ACC112 (cell line): Measurements from ENCODE around the gene KBTBD4.
"Not testable (repeated sequence)": the region's sequence is repeated elsewhere in the genome, so short reads cannot be mapped to it uniquely, and the experiment has no call there.

Experiments used
- H2AFZ ChIP-seq: fragments of 200-600 bp; sonication (generic); one replicate; pipeline ENCODE4 v1.6.0; 2017; ENCODE audit warnings: antibody characterized with exemption, low read length; ENCODE audit not compliant: unreplicated experiment
- H3K27ac ChIP-seq: fragments of 200-600 bp; sonication (generic); 2 replicates; pipeline ENCODE4 v1.5.1; 2014; ENCODE audit warnings: low read depth, mild to moderate bottlenecking, antibody characterized with exemption, low read length, moderate library complexity
- H3K27me3 ChIP-seq: fragments of 200-600 bp; sonication (generic); 2 replicates; pipeline ENCODE4 v1.6.1; 2014; ENCODE audit warnings: mild to moderate bottlenecking, antibody characterized with exemption, low read length, moderate library complexity, mixed read lengths; ENCODE audit not compliant: insufficient read depth
- H3K36me3 ChIP-seq: fragments of 200-600 bp; sonication (generic); 2 replicates; pipeline ENCODE4 v1.6.1; 2016; ENCODE audit warnings: mild to moderate bottlenecking, antibody characterized with exemption, low read length, moderate library complexity, mixed read lengths; ENCODE audit not compliant: insufficient read depth
- H3K4me1 ChIP-seq: fragments of 200-600 bp; sonication (generic); one replicate; pipeline ENCODE4 v1.6.1; 2016; ENCODE audit warnings: low read length, mixed read lengths; ENCODE audit not compliant: insufficient read depth, unreplicated experiment, control insufficient read depth
- H3K4me3 ChIP-seq: fragments of 200-600 bp; sonication (generic); 2 replicates; pipeline ENCODE4 v1.5.1; 2014; ENCODE audit warnings: mild to moderate bottlenecking, low read depth, low read length
- H3K79me2 ChIP-seq: fragments of 200-600 bp; sonication (generic); one replicate; pipeline ENCODE4 v1.6.0; 2016; ENCODE audit warnings: low read length; ENCODE audit not compliant: control insufficient read depth, unreplicated experiment, insufficient read depth

The KBTBD4 gene

DNA sequence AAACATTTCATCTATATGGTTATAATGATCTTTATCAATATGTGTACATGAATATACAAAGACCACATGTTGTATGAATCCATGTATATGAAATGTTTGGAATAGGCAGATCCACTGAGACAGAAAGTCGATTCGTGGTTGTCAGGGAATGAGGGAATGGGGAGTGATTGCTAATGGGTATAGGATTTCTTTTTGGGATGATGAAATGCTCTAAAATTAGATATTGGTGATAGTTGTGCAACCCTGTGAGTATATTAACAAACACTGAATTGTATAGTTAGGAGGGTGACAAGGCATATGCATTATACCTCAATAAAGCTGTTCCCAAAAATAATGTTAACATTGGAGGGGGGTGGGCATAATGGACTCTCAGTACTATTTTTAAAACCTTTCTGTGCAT, 18.3 kb downstream of the KBTBD4 start:
- no peaks in the 10 kb centered on the region for H3K36me3 ChIP-seq
- no peak overlapping the region for H3K27ac ChIP-seq
- H3K27me3 ChIP-seq: no peaks in the 10 kb centered on the region
- peaks cover 10% of the 10 kb centered on the region for H3K79me2 ChIP-seq
- H2AFZ ChIP-seq: no peak overlapping the region
- no peak overlapping the region for H3K4me3 ChIP-seq
- H3K4me1 ChIP-seq: peaks cover 8% of the 10 kb centered on the region

DNA sequence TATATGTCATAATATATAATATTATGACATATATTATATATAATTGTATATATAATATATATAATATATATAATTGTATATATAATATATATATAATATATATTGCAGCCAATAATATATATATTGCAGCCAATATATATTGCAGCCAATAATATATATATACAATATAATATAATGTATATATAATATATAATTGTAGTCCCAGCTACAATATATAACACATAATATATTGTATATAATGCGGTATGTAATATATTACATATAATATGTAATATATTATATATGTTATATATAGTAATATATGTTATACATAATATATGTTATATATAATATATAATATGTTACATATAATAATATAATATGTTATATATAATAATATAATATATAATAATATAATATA, 20.1 kb downstream of the KBTBD4 start:
- H3K79me2 ChIP-seq: no peaks in the 10 kb centered on the region
- H3K27ac ChIP-seq: no peak overlapping the region
- H3K27me3 ChIP-seq: no peaks in the 10 kb centered on the region
- H2AFZ ChIP-seq: no peak overlapping the region
- H3K4me3 ChIP-seq: no peak overlapping the region
- H3K4me1 ChIP-seq: peaks cover 8% of the 10 kb centered on the region
- no peaks in the 10 kb centered on the region for H3K36me3 ChIP-seq

DNA sequence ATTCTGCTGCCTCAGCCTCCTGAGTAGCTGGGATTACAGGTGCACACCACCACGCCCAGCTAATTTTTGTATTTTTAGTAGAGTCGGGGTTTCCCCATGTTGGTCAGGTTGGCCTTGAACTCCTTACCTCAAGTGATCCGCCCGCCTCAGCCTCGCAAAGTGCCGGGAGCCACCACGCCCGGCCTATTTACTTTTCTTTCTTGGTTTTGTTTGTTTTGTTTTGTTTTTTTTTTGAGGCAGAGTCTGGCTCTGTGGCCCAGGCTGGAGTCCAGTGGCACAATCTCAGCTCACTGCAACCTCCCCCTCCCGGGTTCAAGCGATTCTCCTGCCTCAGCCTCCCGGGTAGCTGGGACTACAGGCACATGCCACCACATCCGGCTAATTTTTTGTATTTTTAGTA, 21.8 kb downstream of the KBTBD4 start:
- not testable (repeated sequence) for H3K4me1 ChIP-seq, H3K36me3 ChIP-seq, H3K4me3 ChIP-seq, H2AFZ ChIP-seq, H3K27me3 ChIP-seq, H3K27ac ChIP-seq, H3K79me2 ChIP-seq

DNA sequence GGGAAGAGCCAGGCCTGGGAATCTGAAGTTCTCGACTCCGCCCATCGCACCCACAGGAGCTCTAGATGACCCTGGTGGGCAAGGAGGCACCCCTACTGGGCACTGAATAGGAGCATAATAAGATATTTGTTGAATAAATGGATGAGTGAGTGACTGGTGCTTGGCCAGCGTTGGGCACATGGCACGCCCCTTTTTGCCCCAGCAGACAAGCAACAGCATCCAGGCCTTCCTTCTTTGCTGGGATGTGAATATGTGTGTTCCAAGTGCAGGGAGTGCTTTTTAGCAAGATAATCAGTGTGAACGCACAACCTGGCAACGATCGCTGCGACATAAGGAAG, 25.4 kb downstream of the KBTBD4 start:
- H3K79me2 ChIP-seq: peaks cover 45% of the 10 kb centered on the region
- no peak overlapping the region for H3K27ac ChIP-seq
- peak overlapping the region; percentile 97 for H3K4me3 ChIP-seq
- no peaks in the 10 kb centered on the region for H3K27me3 ChIP-seq
- H3K4me1 ChIP-seq: peaks cover 26% of the 10 kb centered on the region
- no peaks in the 10 kb centered on the region for H3K36me3 ChIP-seq
- H2AFZ ChIP-seq: peak overlapping the region; percentile 96

DNA sequence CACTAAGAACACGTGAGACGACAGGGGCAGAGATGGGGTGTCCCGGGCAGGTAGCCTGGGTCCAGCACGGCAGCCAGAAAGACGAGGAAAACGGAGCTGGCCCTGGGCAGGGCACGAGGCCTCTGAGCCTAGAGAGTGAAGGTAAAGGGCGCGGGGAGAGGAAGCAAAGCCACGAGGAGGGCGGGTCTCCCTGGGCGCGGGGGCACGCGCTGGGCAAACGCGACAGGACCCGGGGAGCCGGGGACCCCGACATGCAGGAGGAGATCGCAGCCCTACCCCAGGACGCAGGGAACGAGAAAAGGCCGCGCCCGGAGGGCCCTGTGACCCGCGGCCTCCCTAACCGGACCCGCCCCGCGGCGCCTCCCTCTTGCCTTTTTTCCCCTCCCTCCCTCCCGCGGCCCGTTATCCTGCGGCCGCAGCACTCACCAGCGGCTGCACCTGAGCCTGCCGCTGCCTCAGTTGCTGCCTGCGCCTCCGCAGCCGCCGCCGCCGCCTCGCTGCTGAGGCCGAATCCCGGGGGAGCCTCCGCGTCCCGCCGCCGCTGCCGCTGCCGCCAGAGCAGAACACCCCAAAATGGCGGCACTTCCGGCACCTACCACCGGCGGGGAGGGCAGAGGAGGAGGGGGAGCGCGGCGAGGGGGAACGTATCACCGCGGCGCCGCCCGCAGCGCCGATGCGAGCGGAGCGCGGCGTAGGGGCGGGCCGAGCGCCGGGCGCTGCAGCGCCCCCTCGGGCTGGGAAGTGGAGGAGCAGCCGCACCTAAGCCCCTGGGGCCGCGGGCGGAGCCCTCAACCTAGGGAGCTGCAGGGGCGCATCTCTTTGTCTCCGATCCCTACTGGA, 26.0 kb downstream of the KBTBD4 start, which contains the start of gene CELF1:
CELF1 (minus strand) TSS at position 567 of the 840 bp plus-strand sequence. CDS start 53,609 bp downstream, outside the sequence.
- Histone ChIP-seq H2AFZ (peak within 1 kb of the TSS; percentile 96), H3K27ac (peak within 1 kb of the TSS; percentile 76), H3K36me3 (no peaks in the 10 kb centered on the region), H3K4me1 (peaks cover 31% of the 10 kb centered on the region), H3K4me3 (peak within 1 kb of the TSS; percentile 97), H3K27me3 (no peaks in the 10 kb centered on the region), H3K79me2 (peaks cover 51% of the 10 kb centered on the region)

DNA sequence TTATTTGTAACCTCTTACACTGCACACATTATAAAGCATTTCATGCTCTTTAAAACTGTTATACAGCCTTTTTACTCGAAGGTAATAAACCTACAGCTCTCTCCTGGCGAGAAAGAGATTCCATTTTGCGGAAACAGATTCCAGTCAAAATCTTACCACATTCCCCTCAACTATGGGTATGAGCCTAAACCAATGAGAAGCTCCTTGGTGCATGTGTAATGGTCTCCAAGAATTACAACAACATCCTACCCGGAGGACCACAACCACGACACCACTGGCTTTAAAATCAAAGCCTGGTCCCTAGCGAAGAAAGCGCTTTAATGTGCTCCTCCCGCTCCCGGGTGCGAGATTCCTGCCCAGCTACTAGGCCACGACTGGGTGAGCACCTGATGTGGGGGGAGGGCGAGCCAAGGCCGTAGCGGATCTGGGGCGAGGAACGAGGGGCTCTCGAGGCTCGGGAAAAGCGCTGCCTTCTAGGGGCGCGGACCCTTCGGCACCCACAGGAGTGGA, 26.7 kb downstream of the KBTBD4 start:
- Histone ChIP-seq H3K4me1 (peaks cover 38% of the 10 kb centered on the region), H3K36me3 (no peaks in the 10 kb centered on the region), H3K27ac (peak overlapping the region; percentile 76), H3K27me3 (no peaks in the 10 kb centered on the region), H3K4me3 (peak overlapping the region; percentile 97), H2AFZ (no peak overlapping the region), H3K79me2 (peaks cover 57% of the 10 kb centered on the region)

DNA sequence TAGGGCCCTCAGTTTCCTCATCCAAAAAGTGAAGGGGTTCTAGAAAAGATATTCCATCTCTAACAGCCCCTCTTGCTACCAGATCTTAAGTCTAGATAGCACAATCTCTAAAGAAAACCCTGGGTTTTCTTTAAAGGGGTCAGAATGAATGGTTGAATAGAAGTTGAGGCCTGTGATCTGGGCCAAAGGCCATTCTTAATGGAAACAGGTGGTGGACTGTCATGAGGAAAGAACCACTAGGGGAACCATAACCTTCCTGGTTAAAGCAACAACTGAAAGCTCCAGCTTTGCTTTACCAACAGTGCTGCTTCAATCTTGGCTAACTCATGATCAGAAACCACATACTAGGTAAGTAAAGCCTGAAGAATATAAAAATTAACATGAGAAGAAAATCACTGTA, 27.7 kb downstream of the KBTBD4 start:
- Histone ChIP-seq H3K27me3 (no peaks in the 10 kb centered on the region), H3K36me3 (no peaks in the 10 kb centered on the region), H2AFZ (no peak overlapping the region), H3K79me2 (peaks cover 67% of the 10 kb centered on the region), H3K4me1 (peaks cover 39% of the 10 kb centered on the region), H3K4me3 (peak overlapping the region; percentile 97), H3K27ac (no peak overlapping the region)

DNA sequence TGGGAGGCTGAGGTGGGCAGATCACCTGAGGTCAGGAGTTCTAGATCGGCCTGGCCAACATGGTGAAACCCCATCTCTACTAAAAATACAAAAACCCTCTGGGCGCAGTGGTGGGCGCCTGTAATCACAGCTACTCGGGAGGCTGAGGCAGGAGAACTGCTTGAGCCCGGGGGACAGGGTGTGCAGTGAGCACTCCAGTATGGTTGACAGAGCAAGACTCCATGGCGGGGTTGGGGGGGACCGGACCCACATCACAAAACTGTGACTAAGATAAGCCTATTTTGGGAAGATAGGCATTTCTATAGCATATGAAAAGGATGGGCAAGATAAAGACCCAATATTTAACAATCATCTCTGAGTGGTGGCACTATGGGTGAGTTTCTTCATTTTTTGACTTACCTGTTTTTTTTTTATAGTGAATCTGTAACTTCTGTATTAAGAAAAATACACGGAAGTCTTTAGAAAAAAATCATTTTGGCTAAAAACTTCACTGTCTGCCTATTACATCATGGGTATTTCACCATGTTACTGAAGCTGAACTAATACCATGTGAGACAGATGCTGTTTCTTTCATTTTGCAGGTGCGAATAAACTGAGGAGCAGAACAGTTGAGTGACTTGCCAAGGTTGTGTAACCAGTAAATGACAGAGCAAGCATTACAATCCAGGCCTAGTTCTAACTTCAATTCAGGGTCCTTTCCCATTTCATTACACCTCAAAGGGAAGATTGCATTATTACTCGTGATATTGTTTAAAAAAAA, 28.3 kb downstream of the KBTBD4 start:
- Histone ChIP-seq H3K27me3 (no peaks in the 10 kb centered on the region), H3K79me2 (peaks cover 70% of the 10 kb centered on the region), H3K4me3 (peak overlapping the region; percentile 97), H3K4me1 (peaks cover 39% of the 10 kb centered on the region), H3K36me3 (no peaks in the 10 kb centered on the region), H3K27ac (no peak overlapping the region), H2AFZ (no peak overlapping the region)

DNA sequence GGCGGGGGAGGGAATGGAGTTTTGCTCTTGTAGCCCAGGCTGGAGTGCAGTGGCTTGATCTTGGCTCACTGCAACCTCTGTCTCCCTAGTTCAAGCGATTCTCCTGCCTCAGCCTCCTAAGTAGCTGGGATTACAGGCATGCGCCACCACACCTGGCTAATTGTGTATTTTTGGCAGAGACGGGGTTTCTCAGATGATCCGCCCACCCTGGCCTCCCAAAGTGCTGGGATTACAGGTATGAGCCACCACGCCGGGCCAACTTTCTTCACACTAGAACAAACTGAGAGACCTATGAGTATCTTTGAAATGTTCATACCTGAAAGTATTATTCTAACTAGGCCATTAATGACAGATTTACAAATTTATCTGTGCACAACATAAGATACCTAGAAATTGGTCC, 32.5 kb downstream of the KBTBD4 start:
- Histone ChIP-seq H3K4me1 (peaks cover 38% of the 10 kb centered on the region), H3K79me2 (peaks cover 93% of the 10 kb centered on the region)
- not testable (repeated sequence) for H3K4me3 ChIP-seq, H3K27ac ChIP-seq, H2AFZ ChIP-seq, H3K27me3 ChIP-seq, H3K36me3 ChIP-seq

DNA sequence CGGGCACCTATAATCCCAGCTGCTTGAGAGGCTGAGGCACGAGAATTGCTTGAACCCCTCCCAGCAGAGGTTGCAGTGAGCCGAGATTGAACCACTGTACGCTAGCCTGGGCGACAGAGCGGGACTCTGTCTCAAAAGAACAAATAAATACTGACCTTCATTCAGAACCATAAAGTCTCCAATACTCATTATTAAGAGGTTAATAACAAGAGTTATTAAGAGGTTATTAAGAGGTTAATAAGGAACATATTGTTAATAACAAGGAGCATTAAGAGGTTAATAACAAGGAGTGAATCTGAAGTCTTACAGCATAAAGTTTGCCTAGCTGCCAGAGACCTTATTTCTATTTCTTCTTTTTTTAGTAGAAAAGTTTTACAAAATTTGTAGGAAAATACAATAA, 33.5 kb downstream of the KBTBD4 start:
- Histone ChIP-seq H3K79me2 (peaks cover 87% of the 10 kb centered on the region), H3K4me3 (no peak overlapping the region), H2AFZ (no peak overlapping the region), H3K27me3 (no peaks in the 10 kb centered on the region), H3K27ac (no peak overlapping the region), H3K36me3 (no peaks in the 10 kb centered on the region), H3K4me1 (peaks cover 38% of the 10 kb centered on the region)
